ENCODE data around the gene EVC.

The EVC gene

GRCh38 chr4:5732158-5732557, 21.2 kb downstream of the EVC start:
- no peak for DNase-seq (ENCODE audit: low read depth)

DNA sequence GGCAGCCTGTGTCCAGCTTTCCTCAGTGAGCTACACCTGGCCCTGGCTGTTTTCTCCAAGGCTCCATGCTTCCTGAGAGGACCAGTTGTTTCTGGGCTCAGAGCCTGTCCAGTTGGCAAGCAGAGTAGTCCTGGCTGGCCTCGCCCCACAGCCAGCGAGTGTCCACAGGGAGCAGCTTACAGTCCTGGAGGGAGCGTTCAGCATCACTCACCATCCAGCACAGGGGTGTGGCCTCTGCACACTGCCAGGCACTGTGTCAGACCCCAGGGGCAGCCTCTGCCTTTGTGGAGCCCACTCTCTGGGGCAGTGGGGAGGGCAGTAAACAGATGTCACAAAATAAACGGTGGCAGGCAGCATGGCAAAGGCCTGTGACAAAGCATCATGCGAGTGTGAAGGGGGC, 23.9 kb downstream of the EVC start:
- no peak for DNase-seq (ENCODE audit: low read depth)

DNA sequence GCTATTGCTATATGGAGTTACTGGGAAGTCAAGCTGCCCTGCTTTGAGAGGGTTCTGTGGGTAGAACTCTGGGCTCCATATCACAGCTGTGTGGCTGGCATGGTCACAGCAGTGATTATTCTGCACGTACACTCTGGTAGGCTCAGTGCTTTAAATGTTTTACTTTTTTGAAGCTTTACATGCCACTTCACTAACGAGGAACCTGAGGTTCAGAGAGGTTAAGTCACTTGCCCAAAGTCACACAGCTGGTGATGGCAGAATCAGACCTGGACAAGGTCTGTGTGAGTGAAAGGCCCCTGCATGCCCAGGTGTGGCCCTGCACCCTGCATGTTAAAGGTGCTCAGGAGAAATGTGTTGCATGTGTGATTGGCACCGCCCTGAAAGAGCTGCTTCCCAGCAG, 24.5 kb downstream of the EVC start:
- DNase-seq (ENCODE audit: low read depth), result no peak

GRCh38 chr4:5738061-5738460, 27.1 kb downstream of the EVC start:
- no peak for DNase-seq (ENCODE audit: low read depth)

- DNase-seq (ENCODE audit: low read depth), result no peak
Observed at GRCh38 chr4:5742388-5742787, 31.4 kb downstream of the EVC start.

DNA sequence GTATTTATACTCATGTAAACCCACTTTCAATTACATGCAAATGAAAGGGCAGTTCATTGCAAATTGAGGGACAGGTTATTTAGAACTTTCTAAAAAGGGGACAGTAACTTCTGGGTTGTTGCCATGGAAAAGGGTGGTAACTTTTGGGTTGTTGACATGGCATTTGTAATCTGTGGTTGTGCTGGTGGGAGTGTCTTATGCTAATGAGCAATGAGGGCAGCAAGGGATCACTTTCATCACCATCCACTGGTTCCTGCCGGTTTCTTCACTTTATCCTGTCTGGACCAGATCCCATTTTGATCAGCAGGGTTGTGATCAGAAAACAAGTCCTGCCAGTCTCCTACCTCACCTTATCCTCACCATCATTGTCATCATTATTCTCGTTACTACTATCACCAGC, 32.0 kb downstream of the EVC start:
- no peak for DNase-seq (ENCODE audit: low read depth)

DNA sequence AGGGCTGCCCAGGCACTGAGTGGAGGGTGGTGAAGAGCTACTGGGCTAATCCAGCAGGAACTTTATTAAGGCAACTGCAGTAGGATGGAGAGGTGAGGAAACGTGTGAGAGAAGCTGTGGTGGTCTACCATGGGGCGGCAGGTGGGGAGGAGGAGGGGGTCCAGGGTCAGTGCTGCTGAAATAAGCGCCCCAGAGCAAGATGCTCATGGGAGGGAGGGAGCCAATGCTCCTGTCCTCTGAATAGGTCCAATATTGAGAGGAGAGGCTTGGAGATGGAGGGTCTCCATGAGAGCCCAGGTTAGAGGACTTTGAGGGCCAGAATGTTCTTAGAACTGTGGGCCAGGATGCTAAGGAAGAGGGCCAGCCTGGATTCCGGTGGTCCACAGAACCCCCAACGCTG, 35.2 kb downstream of the EVC start:
- DNase-seq (ENCODE audit: low read depth), result no peak

DNA sequence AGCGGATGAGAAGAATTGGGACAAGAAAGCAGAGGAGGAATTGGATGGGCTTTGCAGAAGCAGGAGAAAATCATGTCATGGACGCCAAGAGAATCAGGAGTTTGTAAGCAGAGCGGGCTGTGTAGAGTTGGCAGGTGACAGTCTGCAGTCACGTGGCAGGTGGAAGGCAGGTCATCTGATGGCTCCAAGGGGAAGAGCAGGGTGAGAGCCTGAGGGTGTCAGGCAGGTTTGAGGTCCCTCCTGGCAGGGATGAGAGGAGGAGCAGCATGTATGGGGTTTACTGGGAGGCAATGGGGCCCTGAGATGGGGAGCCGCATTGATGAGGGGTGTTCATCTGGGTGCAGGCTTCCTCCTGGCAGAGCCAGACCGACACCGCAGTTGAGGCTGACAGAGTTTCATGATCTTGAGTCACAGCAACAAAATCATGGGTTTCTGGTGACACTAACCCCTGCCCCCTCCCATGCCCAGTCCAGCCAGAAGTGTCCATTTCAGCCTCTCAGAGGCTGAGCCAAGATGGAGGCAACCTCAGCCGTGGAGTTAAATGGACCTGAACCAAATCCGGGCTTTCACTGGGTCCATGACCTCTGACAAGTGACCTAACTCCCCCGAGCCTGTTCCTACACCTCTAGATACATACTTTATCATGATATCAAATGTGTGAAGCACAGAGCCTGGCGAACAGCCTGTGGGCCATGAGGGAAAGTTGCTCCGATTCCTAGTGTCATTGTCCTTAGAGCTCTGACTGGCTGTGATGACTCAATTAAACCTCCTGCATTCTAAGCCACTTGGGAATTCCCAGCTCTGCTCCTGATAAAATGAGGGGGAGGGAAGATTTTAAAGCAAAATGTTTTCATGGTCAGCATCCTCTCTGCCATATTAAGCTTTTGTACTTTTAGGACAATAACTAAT, 36.1 kb downstream of the EVC start:
- DNase-seq (ENCODE audit: low read depth), result no peak

GRCh38 chr4:5747738-5748375, 36.9 kb downstream of the EVC start:
- no peak for DNase-seq (ENCODE audit: low read depth)

GRCh38 chr4:5749568-5749967, 38.6 kb downstream of the EVC start:
- DNase-seq (ENCODE audit: low read depth), result no peak

DNA sequence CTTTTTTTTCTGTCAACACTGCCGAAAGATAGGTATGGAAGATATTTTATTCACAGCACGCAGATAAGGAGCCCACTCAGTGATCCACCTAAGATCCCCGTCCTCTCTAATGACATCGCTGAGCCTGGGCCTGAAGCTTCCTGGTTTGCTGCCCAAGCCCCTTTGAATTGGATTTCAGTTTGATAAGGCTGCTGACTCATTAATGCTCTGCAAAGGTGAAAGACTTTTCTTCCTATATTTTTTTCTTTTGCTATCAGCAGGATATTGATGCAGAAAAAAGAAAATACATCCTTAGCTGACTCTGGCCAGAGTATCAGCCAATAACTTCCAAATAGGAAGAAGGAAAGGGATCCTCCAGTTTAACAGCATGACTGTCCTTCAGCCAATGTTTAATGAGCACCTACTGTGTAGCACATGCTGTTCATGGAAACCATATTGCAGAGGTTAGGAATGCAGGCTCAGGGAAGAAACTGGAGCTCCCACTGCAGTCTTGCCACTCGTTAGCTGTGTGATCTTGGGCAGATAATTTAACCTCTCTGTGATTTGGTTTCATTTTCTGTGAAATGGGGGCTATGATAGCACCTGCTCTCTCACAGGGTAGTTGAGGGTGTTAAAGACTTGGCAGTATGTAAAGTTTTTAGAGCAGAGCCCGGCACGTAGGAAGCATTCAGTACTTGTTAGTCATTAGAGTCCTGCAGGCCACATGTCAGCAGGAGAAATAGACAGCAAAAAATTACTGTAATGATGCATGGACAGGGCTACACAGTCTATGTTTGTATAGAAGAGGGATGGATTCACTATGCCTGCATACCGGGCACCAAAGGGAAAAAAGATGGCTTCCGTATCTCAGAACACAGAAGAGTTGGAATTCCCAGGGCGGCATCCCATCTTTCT, 39.3 kb downstream of the EVC start:
- no peak for DNase-seq (ENCODE audit: low read depth)

- no peak for DNase-seq (ENCODE audit: low read depth)
Observed at GRCh38 chr4:5750946-5751665, 40.1 kb downstream of the EVC start.

DNA sequence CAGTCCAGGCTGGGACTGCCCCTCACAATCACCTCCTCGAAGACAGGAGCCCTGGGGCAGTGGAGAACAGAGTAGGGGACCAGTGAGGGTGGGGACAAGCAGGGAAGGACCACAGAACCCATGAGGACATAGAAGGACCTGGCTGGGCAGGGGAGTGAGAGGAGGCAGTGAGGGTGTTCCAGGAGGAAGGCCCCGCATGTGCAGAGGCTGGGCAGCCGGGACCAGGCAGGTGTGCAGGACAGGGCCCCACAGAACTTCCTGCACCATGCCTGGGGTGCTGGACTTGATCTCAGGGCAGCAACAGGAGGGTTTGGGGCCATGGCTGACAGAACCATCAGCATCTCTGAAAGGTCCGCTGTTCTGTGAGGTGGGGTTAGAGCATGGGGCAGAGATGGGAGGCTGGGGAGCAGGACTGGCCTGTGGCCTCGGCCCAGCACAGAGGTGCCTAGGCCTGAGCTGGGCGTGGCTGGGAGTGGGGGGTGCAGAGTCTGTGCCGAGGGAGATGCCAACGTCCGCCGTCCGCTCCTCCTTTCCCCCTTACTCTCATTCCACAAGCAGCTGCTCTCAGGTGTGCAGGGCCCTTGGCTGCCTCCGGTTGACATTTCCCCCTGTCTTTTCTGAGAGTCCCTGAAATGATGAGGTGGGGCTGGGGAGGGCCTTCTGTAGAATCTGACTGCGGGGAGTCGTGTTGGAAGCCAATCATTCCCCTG, 40.8 kb downstream of the EVC start:
- no peak for DNase-seq (ENCODE audit: low read depth)

GRCh38 chr4:5752376-5753184, 41.6 kb downstream of the EVC start:
- DNase-seq (ENCODE audit: low read depth), result no peak

DNA sequence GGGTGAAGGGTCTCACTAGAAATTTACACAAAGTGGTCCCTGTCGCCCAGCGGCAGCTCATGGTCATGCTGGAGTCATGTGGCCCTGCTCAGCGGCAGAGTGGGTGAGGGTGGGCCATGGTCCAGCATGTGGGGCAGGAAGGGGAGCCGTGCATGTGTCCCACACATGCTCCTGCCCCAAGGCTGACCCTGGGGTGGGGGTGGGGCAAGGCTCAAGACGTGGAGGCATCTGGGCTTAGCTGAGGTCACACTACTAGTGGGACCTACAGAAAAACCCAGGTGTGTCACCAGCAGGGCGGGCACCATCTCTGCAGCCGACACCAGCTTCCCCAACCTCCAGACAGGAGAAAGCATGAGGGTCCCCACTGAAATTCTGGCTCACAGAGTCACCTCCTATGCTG, 42.4 kb downstream of the EVC start:
- DNase-seq (ENCODE audit: low read depth), result no peak

DNA sequence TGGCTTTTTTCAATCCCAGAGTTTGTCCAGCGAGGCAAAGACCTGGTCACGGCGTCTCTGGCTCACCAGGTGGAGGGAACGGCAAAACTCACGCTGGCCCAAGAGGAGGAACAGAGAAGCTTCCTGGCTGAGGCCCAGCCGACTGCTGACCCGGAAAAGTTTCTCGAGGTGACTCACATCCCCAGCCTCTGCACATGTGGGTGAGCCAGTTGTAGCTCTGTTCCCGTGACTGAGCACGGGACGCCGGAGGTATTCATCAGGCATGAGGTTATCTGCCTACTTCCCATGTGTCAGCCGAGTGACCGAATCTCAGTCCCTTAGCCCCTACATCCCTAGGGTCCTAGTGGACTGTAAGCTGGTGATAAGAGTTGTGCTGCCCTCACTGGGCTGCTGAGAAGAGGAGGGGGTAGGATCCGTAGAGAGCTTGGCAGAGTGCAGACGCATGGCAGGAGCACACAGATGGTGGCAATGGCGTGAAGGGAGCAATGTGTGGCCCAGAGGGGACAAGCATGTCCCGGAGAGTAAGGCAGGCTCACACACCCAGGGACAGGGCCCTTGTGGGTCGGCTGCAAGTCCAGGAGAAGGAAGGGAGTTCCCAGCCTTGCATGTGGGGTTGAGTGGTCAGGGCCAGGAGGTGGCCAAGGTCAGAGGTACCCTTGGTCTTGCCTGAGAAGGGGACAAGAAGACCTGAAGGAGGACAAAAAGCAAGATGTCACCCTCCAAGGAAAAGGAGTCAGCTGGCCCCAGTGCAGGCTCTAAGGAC, 42.9 kb downstream of the EVC start:
- DNase-seq (ENCODE audit: low read depth), result no peak

GRCh38 chr4:5754529-5754881, 43.5 kb downstream of the EVC start:
- DNase-seq (ENCODE audit: low read depth), result no peak

DNA sequence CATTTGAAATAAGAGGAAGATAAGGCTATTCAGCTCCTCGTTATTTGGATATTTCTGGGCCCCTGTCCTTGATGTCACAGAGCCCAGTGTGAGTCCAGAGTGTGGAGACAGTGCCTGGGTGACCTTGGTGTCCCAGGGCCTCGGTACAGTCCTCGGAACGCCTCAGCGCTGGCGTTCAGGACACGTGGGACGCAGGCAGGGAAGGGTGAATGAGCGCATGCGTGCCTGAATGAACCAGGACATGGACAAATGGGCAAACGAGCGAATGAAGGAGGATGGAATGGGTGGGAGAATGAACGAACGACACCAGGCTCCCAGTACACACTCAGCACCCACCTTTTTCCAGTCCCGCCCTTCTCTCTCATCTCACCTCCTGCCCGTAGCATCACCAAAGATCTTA, 44.2 kb downstream of the EVC start:
- DNase-seq (ENCODE audit: low read depth), result no peak

DNA sequence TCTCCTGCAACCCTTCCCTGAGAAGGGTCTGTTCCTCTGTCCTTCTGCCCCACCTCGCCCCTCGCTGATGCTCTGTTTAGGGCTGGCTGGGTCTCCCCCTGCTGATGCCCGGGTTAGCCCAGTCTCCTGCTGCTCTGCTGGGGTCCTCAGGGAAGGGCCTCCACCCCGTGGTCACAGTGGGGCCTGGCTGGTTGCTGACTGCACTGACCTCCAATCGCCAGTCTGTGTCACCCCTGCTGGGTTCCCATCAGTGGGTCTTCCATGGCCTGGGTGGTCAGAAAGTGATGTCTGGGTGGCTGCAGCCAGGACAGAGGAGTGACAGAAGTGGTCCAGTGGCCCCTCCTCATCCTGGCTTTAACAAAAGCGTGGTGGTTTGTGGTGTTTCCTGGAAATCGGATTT, 44.7 kb downstream of the EVC start:
- no peak for DNase-seq (ENCODE audit: low read depth)

GRCh38 chr4:5756271-5756670, 45.3 kb downstream of the EVC start:
- DNase-seq (ENCODE audit: low read depth), result no peak
